Fibroblast of lung (primary cell): ENCODE results near the gene CRAMP1.

Source experiments
- EZH2 ChIP-seq: IDR thresholded peaks from 2 replicates; pipeline ENCODE4 v1.5.1; 2012; ENCODE audit warnings: low read length, control low read depth, mild to moderate bottlenecking; ENCODE audit errors: missing control alignments
- TF ChIP-seq, protein P1 (sequence below), 2 donors: IDR thresholded peaks in 1 of 2; conservative IDR thresholded peaks in 1 of 2; 1 replicate in 1 of 2; 2 replicates in 1 of 2; pipeline ENCODE4 v1.5.1; 2011 to 2012; ENCODE audit warnings: low read length in 2 of 2, control low read depth in 1 of 2, inconsistent platforms in 1 of 2, low read depth in 1 of 2, mild to moderate bottlenecking in 1 of 2

DNA sequence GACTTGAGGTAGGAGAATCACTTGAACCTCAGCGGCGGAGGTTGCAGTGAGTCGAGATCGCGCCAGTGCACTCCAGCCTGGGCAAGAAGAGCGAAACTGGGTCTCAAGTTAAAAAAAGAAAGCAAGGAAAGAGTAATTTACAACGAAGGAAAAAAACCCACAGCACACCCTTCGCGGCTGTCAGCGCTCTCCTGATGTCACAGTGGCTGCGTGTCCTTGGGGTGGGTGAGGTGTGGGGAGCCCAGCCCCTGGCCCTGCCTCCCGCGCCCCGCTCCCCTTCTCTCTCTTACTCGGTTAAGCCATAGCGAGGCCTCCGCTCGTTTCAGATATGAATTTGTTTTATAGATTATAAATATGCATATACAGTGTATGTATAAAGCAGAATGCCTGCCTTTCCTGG, 65.2 kb downstream of the CRAMP1 start:
- TF ChIP-seq, protein P1, sequence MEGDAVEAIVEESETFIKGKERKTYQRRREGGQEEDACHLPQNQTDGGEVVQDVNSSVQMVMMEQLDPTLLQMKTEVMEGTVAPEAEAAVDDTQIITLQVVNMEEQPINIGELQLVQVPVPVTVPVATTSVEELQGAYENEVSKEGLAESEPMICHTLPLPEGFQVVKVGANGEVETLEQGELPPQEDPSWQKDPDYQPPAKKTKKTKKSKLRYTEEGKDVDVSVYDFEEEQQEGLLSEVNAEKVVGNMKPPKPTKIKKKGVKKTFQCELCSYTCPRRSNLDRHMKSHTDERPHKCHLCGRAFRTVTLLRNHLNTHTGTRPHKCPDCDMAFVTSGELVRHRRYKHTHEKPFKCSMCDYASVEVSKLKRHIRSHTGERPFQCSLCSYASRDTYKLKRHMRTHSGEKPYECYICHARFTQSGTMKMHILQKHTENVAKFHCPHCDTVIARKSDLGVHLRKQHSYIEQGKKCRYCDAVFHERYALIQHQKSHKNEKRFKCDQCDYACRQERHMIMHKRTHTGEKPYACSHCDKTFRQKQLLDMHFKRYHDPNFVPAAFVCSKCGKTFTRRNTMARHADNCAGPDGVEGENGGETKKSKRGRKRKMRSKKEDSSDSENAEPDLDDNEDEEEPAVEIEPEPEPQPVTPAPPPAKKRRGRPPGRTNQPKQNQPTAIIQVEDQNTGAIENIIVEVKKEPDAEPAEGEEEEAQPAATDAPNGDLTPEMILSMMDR (conservative IDR thresholded peaks at IDR 0.05 in 1 of 2, IDR thresholded peaks at IDR 0.05 in 1 of 2; ENCODE audit: low read depth in 1 of 2, low read length in 2 of 2): no peak
- TF ChIP-seq EZH2: no peak
